Activated CD8-positive, alpha-beta memory T cell treated with anti-CD3 and anti-CD28 coated beads for 1 hour (primary cell): ENCODE results near the gene PXN.
"Not testable (repeated sequence)": the region's sequence is repeated elsewhere in the genome, so short reads cannot be mapped to it uniquely, and the experiment has no call there.

Experiments used
- DNase-seq, 2 donors: peaks; one replicate each; pipeline ENCODE4 v3.0.0-alpha.2; 2020; ENCODE audit warnings: low read depth in 1 of 2; ENCODE audit errors: extremely low read depth in 1 of 2

Gene PXN

DNA sequence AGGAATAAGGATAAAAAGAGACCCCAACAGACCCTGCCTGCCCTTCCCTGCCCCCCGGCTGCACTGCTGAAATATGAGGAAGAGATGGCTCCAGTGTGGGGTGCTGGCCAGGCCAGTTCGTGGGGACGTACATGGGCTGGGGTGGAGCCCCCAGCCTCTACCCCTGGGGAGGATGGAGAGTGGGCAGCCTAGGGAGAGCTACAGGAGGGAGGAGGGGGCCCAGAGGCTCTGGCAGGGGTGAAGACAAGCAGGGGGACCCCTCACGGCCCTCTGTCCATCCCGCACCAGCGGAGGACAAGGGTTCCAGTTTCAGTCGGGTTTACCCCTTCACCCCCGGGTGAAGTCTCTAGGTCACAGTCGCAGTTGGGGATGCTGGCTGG, 53.6 kb downstream of the PXN start:
- no peak for DNase-seq

DNA sequence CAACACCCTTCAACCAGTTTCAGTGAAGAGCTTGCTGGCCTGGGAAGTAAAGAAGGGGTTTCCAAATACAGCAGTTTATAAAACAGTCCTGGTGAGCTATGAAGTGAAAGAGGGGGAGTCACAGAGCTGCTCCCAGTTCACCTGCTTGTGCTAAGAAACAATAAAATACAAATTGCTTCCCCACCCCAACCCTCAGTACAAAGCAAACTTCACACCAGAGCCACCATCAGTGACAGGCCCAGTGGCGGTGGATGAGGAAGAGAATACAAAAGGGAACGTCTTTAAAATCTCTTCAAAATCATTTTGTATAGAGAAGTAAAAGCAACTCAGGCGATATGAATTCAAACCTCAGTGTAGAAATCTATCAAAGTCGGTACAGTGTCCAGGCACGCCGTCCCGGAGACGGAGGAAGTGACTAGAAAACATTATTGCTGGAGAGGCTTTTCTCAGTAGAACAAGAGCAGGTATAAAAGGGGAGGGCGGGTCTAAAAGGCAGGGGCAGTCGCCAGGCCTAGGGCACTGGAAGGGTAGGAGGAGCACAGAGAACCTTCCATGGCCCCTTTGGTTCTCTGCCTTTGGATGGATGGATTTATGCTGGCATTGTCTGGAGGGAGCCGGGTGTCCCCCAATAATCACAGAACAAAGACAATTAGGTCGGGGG, 54.2 kb downstream of the PXN start:
- DNase-seq: no peak

DNA sequence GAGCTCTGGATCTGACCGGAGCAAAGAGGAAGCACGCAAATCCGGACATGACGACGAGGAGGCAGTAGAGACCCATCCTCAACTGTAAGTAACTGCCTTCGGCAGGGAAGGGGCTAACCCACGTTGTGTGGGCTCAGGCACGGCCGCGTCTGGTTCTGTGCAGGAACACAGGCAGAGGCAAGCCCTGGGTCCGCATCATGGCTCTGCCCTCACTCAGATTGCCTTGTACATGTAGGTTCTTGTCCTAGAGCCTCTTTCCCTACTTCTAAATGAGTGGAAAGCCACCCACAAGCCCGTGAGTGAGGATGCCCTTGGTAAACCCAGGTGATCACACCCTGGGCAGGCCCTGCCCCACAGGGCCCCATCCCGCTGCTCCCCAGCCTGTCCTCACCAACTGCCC, 55.7 kb downstream of the PXN start:
- DNase-seq: no peak

DNA sequence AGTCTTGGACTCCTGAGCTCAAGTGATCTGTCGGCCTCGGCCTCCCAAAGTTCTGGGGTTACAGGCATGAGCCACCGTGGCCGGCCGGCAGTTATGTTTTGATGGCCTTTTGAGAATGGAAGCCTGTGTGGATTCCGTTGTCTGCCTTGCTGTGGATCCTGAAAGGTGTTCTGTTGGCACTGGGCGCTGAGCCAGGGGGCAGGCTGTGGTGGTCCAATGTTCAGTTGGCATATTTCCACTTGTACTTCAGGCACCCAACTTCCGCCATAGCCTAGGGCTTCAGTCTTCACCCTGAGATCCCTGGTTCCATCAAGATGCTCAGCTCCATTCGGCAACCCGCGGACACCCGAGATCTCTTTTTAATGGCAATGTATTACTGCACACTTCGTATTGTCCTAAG, 58.3 kb downstream of the PXN start:
- DNase-seq: no peak

DNA sequence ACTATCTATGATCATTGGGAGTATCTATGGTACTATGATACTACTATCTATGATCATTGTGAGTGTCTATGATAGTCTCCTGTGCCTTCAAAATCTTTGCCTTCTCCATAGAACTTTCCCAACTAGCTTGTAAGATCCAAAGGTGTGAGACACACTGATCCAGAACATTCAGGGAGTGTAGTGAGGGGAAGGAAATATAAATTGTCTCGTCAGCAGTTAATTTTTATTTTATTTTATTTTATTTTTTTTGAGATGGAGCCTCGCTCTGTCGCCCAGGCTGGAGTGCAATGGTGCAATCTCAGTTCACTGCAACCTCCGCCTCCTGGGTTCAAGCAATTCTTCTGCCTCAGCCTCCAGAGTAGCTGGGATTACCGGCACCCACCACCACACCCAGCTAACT, 58.7 kb downstream of the PXN start:
- not testable (repeated sequence) for DNase-seq

- DNase-seq: no peak
Measured at GRCh38 chr12:120206228-120206627, 59.3 kb downstream of the PXN start.

DNA sequence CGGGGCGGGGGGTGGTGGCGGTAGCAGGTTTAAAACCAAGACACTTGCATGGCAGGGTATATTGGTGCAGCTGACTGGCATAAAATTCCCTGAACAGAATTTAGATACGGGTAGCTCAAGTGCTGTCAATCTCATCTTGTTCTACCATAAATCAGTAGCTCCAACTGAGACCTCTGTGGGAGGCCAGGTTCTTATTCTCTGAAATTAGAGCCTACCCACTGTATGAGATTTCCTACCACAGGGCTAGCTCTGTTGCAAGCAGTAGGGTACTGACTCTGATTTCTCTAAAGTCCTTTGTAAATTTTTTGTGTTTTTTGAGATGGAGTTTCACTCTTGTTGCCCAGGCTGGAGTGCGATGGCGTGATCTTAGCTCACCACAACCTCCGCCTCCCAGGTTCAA, 61.4 kb downstream of the PXN start:
- DNase-seq: no peak

DNA sequence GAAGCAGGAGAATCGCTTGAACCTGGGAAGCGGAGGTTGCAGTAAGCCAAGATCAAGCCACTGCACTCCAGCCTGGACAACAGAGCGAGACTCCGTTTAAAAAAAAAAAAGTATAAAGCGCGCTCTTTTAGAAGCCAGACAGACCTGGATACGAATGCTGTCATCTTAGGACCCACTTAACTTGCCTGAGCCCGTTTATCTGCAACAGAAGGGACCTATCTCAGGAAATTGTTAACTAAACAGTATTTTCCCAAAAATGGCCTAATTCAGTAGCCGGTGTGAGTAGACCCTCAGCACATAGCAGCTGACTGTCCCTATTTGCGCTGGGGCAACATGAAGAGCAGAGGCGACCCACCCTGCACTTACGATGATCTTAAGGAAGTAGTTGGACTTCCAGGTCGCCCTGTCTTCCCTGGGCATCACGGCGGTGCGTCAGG, 65.1 kb downstream of the PXN start:
- no peak for DNase-seq

DNA sequence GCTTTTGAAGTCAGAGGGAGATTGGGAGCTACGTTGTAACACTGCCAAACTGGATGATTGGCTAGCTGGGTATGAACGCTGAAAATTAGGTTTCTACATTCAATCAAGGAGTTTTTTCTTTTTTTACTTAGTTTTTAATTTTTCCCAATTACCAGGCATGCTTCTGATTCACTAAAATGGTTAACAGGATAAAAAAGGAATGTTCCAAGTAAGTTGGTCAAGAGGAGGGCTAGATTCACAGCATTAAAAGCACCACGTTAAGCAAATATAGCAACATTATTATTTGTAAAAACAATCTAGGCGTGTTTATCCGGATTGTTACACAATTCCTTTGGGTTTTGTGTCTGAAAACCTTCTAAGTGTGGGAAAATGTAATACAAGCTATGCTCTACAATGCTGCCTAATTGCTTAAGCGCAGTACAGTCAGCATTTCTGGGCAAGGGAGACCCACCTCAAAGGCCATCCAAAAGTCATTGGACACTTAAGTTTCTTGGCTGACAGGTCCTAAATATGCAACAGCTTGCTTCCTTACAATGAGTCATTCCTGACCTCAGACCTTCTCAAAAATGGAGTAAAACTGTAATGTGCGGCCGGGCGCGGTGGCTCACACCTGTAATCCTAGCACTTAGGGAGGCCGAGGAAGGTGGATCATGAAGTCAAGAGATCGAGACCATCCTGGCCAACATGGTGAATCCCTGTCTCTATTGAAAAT, 65.8 kb downstream of the PXN start:
- DNase-seq: no peak

DNA sequence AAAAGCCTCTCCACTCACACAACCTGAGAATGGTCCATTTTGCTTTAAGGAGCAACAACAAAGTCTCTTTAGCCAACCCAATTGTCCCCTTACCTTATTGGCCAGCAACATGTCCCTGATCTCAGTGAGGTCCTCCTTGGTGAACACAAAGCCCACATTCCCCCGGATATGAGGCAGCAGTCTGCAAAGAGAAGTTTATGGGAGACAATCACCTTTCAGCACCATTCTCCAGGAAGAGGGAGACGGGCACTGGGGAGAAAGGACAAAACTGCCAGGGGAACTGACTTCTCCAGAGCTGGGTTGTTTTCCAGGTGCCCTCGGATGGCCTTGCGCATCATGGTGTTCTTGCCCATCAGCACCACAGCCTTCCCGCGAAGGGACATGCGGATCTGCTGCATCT, 66.5 kb downstream of the PXN start:
- no peak for DNase-seq

DNA sequence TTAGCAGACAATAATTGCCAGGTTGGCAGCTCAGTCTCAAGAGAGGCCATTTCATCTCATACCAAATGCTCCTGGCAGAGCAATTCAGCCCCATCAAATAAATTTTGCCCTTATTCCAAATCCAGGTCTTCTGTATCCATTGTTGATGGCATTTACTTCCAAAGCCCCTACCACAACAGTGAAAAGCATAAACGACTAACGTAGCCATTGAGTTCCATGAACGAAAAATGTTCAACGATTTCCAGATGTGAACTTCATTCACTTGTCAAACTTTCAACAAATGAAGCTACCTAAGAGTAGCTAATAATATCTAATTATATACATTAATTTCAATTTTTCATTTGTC, 68.0 kb downstream of the PXN start:
- DNase-seq: no peak

- DNase-seq: not testable (repeated sequence)
Measured at GRCh38 chr12:120196817-120197541, 68.6 kb downstream of the PXN start.

DNA sequence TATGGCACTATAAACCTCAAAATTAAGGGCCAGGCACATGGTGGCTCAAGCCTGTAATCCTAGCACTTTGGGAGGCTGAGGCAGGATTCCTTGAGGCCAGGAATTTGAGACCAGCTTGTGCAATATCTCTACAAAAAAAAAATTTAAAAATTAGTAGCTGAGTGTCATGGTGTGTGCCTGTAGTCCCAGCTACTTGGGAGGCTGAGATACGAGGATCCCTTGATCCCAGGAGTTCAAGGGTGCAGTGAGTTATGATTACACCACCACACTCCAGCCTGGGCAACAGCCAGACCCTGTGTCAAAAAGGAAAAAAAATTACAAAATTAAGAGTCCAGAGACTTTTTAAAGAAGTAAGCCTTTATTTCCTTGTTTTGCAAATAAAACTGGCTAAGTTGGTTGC, 69.2 kb downstream of the PXN start:
- DNase-seq: no peak

GRCh38 chr12:120194534-120195395, 70.8 kb downstream of the PXN start, which contains the start of gene GCN1:
TSS of gene GCN1 (minus strand) at chr12:120194715. CDS start at chr12:120194697, 18 bp downstream.
- DNase-seq: peak; percentile 53 to 83

GRCh38 chr12:120194226-120194533, 71.3 kb downstream of the PXN start:
- DNase-seq: no peak

GRCh38 chr12:120193286-120193685, 72.2 kb downstream of the PXN start:
- not testable (repeated sequence) for DNase-seq

- no peak for DNase-seq
Measured at GRCh38 chr12:120190985-120191480, 74.5 kb downstream of the PXN start.

- no peak for DNase-seq
Measured at GRCh38 chr12:120190386-120190785, 75.1 kb downstream of the PXN start.

DNA sequence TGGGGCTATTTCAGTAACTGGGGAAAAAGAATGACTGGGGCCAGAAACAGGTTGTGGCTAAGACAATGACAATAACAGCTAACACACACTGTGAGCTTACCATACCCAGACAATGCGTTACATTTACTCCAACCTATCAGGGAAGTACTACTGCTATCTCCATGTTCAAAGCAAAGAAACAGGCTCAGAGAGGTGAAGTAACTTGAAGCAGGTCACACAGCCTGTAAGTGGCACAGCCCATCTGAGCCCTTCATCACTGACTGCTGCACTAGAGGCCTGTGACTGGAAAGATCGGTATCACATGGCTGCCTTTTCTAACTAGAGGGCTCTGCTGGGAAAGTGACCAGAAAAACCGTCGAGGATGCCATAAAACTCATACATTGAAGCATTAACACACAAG, 78.9 kb downstream of the PXN start:
- no peak for DNase-seq

DNA sequence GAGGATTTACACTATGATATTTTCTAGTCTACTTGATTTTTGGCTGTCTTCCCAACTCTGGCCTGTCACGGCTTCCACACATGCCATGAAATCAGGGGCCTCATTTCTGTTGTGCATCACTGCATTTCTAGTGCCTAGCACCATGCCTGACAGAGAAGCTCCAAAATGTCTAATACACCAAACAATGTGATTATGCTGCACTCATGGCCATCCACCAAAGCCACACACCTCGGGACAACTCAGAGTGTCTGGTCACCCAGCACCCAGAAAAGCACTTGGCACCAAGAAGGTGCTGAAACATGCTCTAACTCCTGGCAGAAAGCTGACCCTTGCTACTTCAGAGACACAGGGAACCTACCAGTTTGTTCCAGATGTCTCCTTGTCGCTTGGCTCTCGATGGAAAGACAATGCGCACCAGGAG, 82.3 kb downstream of the PXN start:
- no peak for DNase-seq

DNA sequence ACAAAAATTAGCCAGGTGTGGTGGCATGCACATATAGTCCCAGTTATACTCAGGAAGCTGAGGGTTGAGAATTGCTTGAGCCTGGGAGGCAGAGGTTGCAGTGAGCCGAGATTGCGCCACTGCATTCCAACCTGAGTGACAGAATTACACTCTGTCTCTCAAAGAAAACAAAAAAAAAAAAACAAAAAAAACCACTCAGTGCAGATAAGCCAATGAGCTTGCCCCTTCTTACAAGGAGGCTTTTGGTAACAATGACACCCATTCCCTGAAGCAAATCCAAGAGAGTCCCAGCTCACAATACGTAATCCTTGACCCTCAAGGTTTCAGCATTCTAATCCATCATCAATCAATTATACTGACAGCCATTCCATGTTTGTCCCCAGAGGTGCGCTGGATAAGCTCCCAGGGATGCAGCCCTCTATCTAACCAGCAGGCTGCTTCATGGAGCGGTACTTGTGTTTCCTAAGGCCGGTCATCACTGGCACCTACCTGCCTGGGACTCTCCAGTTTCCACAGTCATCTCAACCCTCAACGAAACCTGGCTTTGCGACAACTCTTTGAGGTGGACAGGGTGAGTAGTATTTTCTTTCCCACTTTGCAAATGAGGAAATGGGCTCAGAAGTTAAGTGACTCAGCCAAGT, 83.4 kb downstream of the PXN start:
- no peak for DNase-seq
